ENCODE data around the gene HOXA4. TPM values are rescaled to one million over a fixed set of nuclear protein-coding genes. Genes with fewer than 3 reads are reported as not detected.

Gene HOXA4
- polyA plus RNA-seq, 1 experiment = 1.3 TPM

GRCh38 chr7:27165996-27166530 lies 35.5 kb upstream of the HOXA4 start:
- no peaks in the 10 kb centered on the region for H3K27me3 ChIP-seq (ENCODE audit: control insufficient read depth, insufficient read depth, low read length)
- ChIA-PET POLR2A (interaction anchor here (0.5 to 1.0 kb wide), 4 partner anchors 12 to 931 kb away, joined by 3 to 5 read pairs (median 4); no protein-coding TSS in a partner anchor), CTCF (interaction anchor here (1.2 to 16.1 kb wide), 7 partner anchors 10 to 890 kb away, joined by 3 to 187 read pairs (median 7); partner anchors contain the start of genes HOXA11 and HOXA5)
- TF ChIP-seq CTCF (IDR thresholded peaks at IDR 0.05; ENCODE audit: insufficient read depth, low read depth, low read length) = no peak
- peak overlapping the region; percentile 72 for H3K4me3 ChIP-seq (ENCODE audit: low read depth, low read length)
- no peak for DNase-seq (ENCODE audit: low read depth)
- peaks cover 19% of the 10 kb centered on the region for H3K36me3 ChIP-seq (ENCODE audit: control insufficient read depth, insufficient read depth, low read length)

- no peak for TF ChIP-seq CTCF (IDR thresholded peaks at IDR 0.05; ENCODE audit: insufficient read depth, low read depth, low read length)
- Histone ChIP-seq H3K36me3 (ENCODE audit: control insufficient read depth, insufficient read depth, low read length) (peaks cover 19% of the 10 kb centered on the region), H3K27me3 (ENCODE audit: control insufficient read depth, insufficient read depth, low read length) (no peaks in the 10 kb centered on the region), H3K4me3 (ENCODE audit: low read depth, low read length) (peak within 1 kb of the TSS; percentile 72)
- peak; percentile 93 for DNase-seq (ENCODE audit: low read depth)
- ChIA-PET POLR2A (interaction anchor here (0.5 to 1.0 kb wide), 5 partner anchors 13 to 966 kb away, joined by 3 to 5 read pairs (median 3); no protein-coding TSS in a partner anchor), CTCF (interaction anchor here (1.2 to 16.1 kb wide), 6 partner anchors 10 to 31 kb away, joined by 3 to 187 read pairs (median 8); partner anchors contain the start of genes HOXA11 and HOXA5)
These were observed 34.8 kb upstream of the HOXA4 start, which contains the start of gene HOXA9 for GRCh38 chr7:27165089-27165995. TSS of gene HOXA9 (minus strand) at chr7:27165537. CDS start at chr7:27165457, 80 bp downstream.

GRCh38 chr7:27164367-27165088 lies 34.0 kb upstream of the HOXA4 start:
- POLR2A ChIA-PET = no interaction called here
- Histone ChIP-seq H3K4me3 (ENCODE audit: low read depth, low read length) (peak overlapping the region; percentile 72), H3K27me3 (ENCODE audit: control insufficient read depth, insufficient read depth, low read length) (no peaks in the 10 kb centered on the region), H3K36me3 (ENCODE audit: control insufficient read depth, insufficient read depth, low read length) (peaks cover 19% of the 10 kb centered on the region)
- CTCF ChIA-PET = interaction anchor here (1.2 to 16.1 kb wide), 3 partner anchors 14 to 23 kb away, joined by 5 to 187 read pairs (median 8); partner anchors contain the start of gene HOXA11
- TF ChIP-seq CTCF (IDR thresholded peaks at IDR 0.05; ENCODE audit: insufficient read depth, low read depth, low read length) = 0 out of 2 replicates have a peak, but pooled peaks have one; percentile 3
- no peak for DNase-seq (ENCODE audit: low read depth)

- Histone ChIP-seq H3K36me3 (ENCODE audit: control insufficient read depth, insufficient read depth, low read length) (peaks cover 17% of the 10 kb centered on the region), H3K4me3 (ENCODE audit: low read depth, low read length) (peak overlapping the region; percentile 72), H3K27me3 (ENCODE audit: control insufficient read depth, insufficient read depth, low read length) (no peaks in the 10 kb centered on the region)
- DNase-seq (ENCODE audit: low read depth) = no peak
- ChIA-PET CTCF (interaction anchor here (1.2 to 4.0 kb wide), 2 partner anchors 13 to 15 kb away, joined by 5 to 74 read pairs; partner anchors contain the start of gene HOXA3), POLR2A (no interaction called here)
- no peak for TF ChIP-seq CTCF (IDR thresholded peaks at IDR 0.05; ENCODE audit: insufficient read depth, low read depth, low read length)
These were observed 33.4 kb upstream of the HOXA4 start for GRCh38 chr7:27164045-27164366.

All from BJ (cell line).